T-helper 2 cell treated with Interferon-gamma antibody and Interleukin-4, amounts not matched to agents 5 μg/mL and 100 μg/mL, for 36 hours (primary cell): ENCODE measurements around the gene SIGMAR1.

Experiments
- DNase-seq: peaks from one replicate; pipeline ENCODE4 v3.0.0; 2021; ENCODE audit warnings: low spot score
- H3K27ac Mint-ChIP-seq: one replicate; pipeline ENCODE4 v1.8.0; 2021; ENCODE audit warnings: mild to moderate bottlenecking, mixed read lengths
- H3K27me3 Mint-ChIP-seq: one replicate; pipeline ENCODE4 v1.8.0; 2021; ENCODE audit warnings: low read depth, mixed read lengths
- H3K36me3 Mint-ChIP-seq: one replicate; pipeline ENCODE4 v1.8.0; 2021; ENCODE audit warnings: low read depth, mixed read lengths
- H3K4me1 Mint-ChIP-seq: one replicate; pipeline ENCODE4 v1.8.0; 2021; ENCODE audit warnings: low read depth, mixed read lengths
- H3K4me3 Mint-ChIP-seq: one replicate; pipeline ENCODE4 v1.8.0; 2022; ENCODE audit warnings: mild to moderate bottlenecking, moderate library complexity, mixed read lengths
- H3K9me3 Mint-ChIP-seq: one replicate; pipeline ENCODE4 v1.8.0; 2021; ENCODE audit warnings: mixed read lengths

Gene SIGMAR1

GRCh38 chr9:34664281-34665066 lies 26.9 kb upstream of the SIGMAR1 start:
- peak; percentile 64 for DNase-seq
- Mint-ChIP-seq H3K36me3 (peaks cover 40% of the 10 kb centered on the region), H3K27ac (peak overlapping the region; percentile 85), H3K4me3 (peak overlapping the region; percentile 87), H3K27me3 (no peaks in the 10 kb centered on the region), H3K4me1 (peaks cover 42% of the 10 kb centered on the region), H3K9me3 (peaks cover 5% of the 10 kb centered on the region)

DNA sequence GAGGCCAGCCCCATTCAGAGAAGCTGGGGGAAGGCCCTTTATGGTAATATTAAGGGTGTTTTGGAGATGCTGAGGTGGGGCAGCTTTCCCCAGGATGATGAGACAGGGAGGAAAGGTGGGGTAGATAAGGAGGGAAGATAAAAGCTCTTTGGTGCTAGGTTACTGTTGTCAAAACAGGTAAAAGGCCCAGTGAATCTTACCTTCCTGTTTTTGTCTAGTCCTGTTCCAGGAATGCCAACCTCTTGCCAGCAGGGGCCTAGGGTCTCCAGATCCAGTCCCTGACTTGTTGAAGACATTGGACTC lies 25.7 kb upstream of the SIGMAR1 start:
- Mint-ChIP-seq H3K27me3 (no peaks in the 10 kb centered on the region), H3K27ac (peak overlapping the region; percentile 85), H3K9me3 (no peaks in the 10 kb centered on the region), H3K4me3 (peak overlapping the region; percentile 68), H3K4me1 (peaks cover 42% of the 10 kb centered on the region), H3K36me3 (peaks cover 31% of the 10 kb centered on the region)
- no peak for DNase-seq

- H3K9me3 Mint-ChIP-seq, result no peaks in the 10 kb centered on the region
- peak within 1 kb of the TSS; percentile 68 for H3K4me3 Mint-ChIP-seq
- H3K27ac Mint-ChIP-seq, result peak within 1 kb of the TSS; percentile 85
- H3K27me3 Mint-ChIP-seq, result no peaks in the 10 kb centered on the region
- H3K36me3 Mint-ChIP-seq, result peaks cover 28% of the 10 kb centered on the region
- no peak for DNase-seq
- H3K4me1 Mint-ChIP-seq, result peaks cover 42% of the 10 kb centered on the region
Observed at GRCh38 chr9:34662526-34663302, 25.1 kb upstream of the SIGMAR1 start, which contains the start of gene CCL27. Gene CCL27 (minus strand): TSS chr9:34662657. CDS start chr9:34662633, 24 bp downstream.

GRCh38 chr9:34659592-34660253 lies 22.1 kb upstream of the SIGMAR1 start:
- Mint-ChIP-seq H3K27ac (no peak overlapping the region), H3K27me3 (no peaks in the 10 kb centered on the region), H3K4me1 (peaks cover 32% of the 10 kb centered on the region), H3K4me3 (no peak overlapping the region), H3K36me3 (peaks cover 25% of the 10 kb centered on the region), H3K9me3 (no peaks in the 10 kb centered on the region)
- no peak for DNase-seq

GRCh38 chr9:34658461-34658860 lies 20.9 kb upstream of the SIGMAR1 start:
- Mint-ChIP-seq H3K27me3 (no peaks in the 10 kb centered on the region), H3K4me3 (no peak overlapping the region), H3K27ac (no peak overlapping the region), H3K9me3 (no peaks in the 10 kb centered on the region), H3K36me3 (peaks cover 25% of the 10 kb centered on the region), H3K4me1 (peaks cover 19% of the 10 kb centered on the region)
- DNase-seq, result no peak

GRCh38 chr9:34656992-34657391 lies 19.4 kb upstream of the SIGMAR1 start:
- H3K27ac Mint-ChIP-seq, result no peak overlapping the region
- no peak overlapping the region for H3K4me3 Mint-ChIP-seq
- no peaks in the 10 kb centered on the region for H3K9me3 Mint-ChIP-seq
- peaks cover 15% of the 10 kb centered on the region for H3K4me1 Mint-ChIP-seq
- DNase-seq, result no peak
- peaks cover 14% of the 10 kb centered on the region for H3K36me3 Mint-ChIP-seq
- H3K27me3 Mint-ChIP-seq, result no peaks in the 10 kb centered on the region

GRCh38 chr9:34655394-34655793 lies 17.8 kb upstream of the SIGMAR1 start:
- DNase-seq, result no peak
- peaks cover 7% of the 10 kb centered on the region for H3K36me3 Mint-ChIP-seq
- H3K4me1 Mint-ChIP-seq, result peaks cover 11% of the 10 kb centered on the region
- peak overlapping the region; percentile 2 for H3K27ac Mint-ChIP-seq
- no peaks in the 10 kb centered on the region for H3K27me3 Mint-ChIP-seq
- no peaks in the 10 kb centered on the region for H3K9me3 Mint-ChIP-seq
- H3K4me3 Mint-ChIP-seq, result no peak overlapping the region

- H3K36me3 Mint-ChIP-seq, result peaks cover 15% of the 10 kb centered on the region
- H3K9me3 Mint-ChIP-seq, result no peaks in the 10 kb centered on the region
- no peak for DNase-seq
- no peak overlapping the region for H3K27ac Mint-ChIP-seq
- H3K27me3 Mint-ChIP-seq, result no peaks in the 10 kb centered on the region
- peaks cover 11% of the 10 kb centered on the region for H3K4me1 Mint-ChIP-seq
- H3K4me3 Mint-ChIP-seq, result no peak overlapping the region
Observed at GRCh38 chr9:34654323-34655051, 16.9 kb upstream of the SIGMAR1 start.

- Mint-ChIP-seq H3K4me1 (peaks cover 18% of the 10 kb centered on the region), H3K4me3 (no peak overlapping the region), H3K36me3 (peaks cover 24% of the 10 kb centered on the region), H3K27me3 (no peaks in the 10 kb centered on the region), H3K9me3 (no peaks in the 10 kb centered on the region), H3K27ac (no peak overlapping the region)
- DNase-seq, result no peak
Observed at GRCh38 chr9:34653151-34654072, 15.8 kb upstream of the SIGMAR1 start.

DNA sequence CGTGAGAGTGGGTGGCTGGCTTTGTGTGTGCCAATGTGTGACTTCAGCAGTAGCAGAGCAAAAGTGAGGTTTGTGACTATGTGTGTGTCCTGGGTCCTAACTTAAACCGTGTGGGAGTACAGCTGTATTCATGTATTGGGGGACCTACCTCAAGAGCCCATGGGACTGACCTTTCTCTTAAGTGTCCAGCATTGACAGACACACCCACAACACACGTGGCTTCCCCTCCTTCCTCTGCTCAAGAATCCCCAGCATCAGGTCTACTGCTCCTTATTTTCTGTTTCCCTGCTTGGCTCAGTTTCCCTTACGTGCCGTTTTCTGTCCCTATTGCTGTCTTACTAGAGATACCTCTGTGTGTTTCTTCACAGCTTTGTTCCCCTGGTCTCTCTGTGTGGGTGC lies 15.0 kb upstream of the SIGMAR1 start:
- no peaks in the 10 kb centered on the region for H3K27me3 Mint-ChIP-seq

GRCh38 chr9:34651876-34652601 lies 14.5 kb upstream of the SIGMAR1 start, which contains the start of gene IL11RA:
Gene IL11RA (plus strand): TSS chr9:34652185. CDS start chr9:34655218, 3,033 bp downstream.
- peaks cover 29% of the 10 kb centered on the region for H3K4me1 Mint-ChIP-seq
- H3K27ac Mint-ChIP-seq, result peak within 1 kb of the TSS; percentile 62
- H3K4me3 Mint-ChIP-seq, result peak within 1 kb of the TSS; percentile 3
- no peaks in the 10 kb centered on the region for H3K27me3 Mint-ChIP-seq
- peaks cover 37% of the 10 kb centered on the region for H3K36me3 Mint-ChIP-seq
- DNase-seq, result peak; percentile 56
- H3K9me3 Mint-ChIP-seq, result no peaks in the 10 kb centered on the region

More for the DNA sequence above, 15.0 kb upstream of the SIGMAR1 start:
- Mint-ChIP-seq H3K4me3 (no peak overlapping the region), H3K36me3 (peaks cover 32% of the 10 kb centered on the region), H3K27ac (peak overlapping the region; percentile 62), H3K9me3 (no peaks in the 10 kb centered on the region), H3K4me1 (peaks cover 26% of the 10 kb centered on the region)
- no peak for DNase-seq

DNA sequence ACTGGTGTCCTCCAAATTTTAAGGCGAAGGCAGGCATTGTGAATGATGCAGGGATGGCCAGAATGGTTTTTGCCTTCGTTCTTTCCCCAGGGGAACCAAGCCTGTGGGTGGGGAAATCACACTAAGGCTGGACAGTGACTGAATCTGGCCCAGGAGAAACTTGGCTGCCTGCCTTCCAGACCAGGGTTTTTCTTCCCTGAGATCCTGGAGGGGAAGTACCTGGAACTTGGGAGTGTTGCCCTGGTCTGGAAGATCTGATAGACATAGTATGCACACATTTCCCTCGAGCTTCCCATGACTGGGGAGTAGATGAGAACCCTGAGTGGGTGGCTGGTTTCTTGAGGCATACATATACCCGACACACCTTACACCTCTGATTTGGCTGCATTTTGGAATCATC lies 13.7 kb upstream of the SIGMAR1 start:
- DNase-seq, result no peak
- Mint-ChIP-seq H3K4me1 (peaks cover 31% of the 10 kb centered on the region), H3K36me3 (peaks cover 39% of the 10 kb centered on the region), H3K27ac (no peak overlapping the region), H3K9me3 (no peaks in the 10 kb centered on the region), H3K4me3 (no peak overlapping the region), H3K27me3 (no peaks in the 10 kb centered on the region)
